IMR-90 (cell line): ENCODE results near the gene PTHLH. TPM values are rescaled to one million over a fixed set of nuclear protein-coding genes. Genes with fewer than 3 reads are reported as not detected.

Source experiments
- ATAC-seq: fragments of 200-7000 bp; cut with Tn5 transposase; 2 replicates; pipeline ENCODE4 v1.9.1; 2020; ENCODE audit warnings: low read depth, mild to moderate bottlenecking, moderate library complexity
- BruUV-seq: library from RNA; stranded (reverse); fragments of 400-500 nt; replicated peaks from 2 replicates; lab custom pipeline; 2021; lab: Mats Ljungman, UMichigan
- CTCF ChIA-PET: fragments of 300-600 bp; formaldehyde crosslinking; extraction: SDS; loops from one replicate; lab custom pipeline; 2021; ENCODE audit warnings: antibody characterized with exemption; lab: Yijun Ruan, JAX
- POLR2A ChIA-PET: fragments of 300-600 bp; sonication (Branson Sonifier 250); formaldehyde crosslinking; loops from one replicate; lab custom pipeline; 2022; ENCODE audit warnings: antibody characterized with exemption; ENCODE audit not compliant: unreplicated experiment; lab: Charles Lee
- DNase-seq: peaks from one replicate; pipeline ENCODE4 v3.0.0; 2013
- H2AFZ ChIP-seq: replicated peaks from 2 replicates; pipeline ENCODE3; 2013; ENCODE audit warnings: low read length, mild to moderate bottlenecking; ENCODE audit not compliant: poor library complexity
- H2AK5ac ChIP-seq: 2 replicates; pipeline ENCODE4 v1.6.1; 2013; ENCODE audit warnings: low read depth, low read length, inconsistent platforms
- H2AK9ac ChIP-seq: replicated peaks from 2 replicates; pipeline ENCODE3; 2013; ENCODE audit warnings: mild to moderate bottlenecking, low read depth, low read length, moderate library complexity; ENCODE audit not compliant: poor library complexity
- H2BK120ac ChIP-seq: 2 replicates; pipeline ENCODE4 v1.6.1; 2013; ENCODE audit warnings: low read depth, low read length, inconsistent platforms
- H2BK15ac ChIP-seq: 3 replicates; pipeline ENCODE4 v1.6.1; 2013; ENCODE audit warnings: low read depth, low read length, inconsistent platforms
- H2BK20ac ChIP-seq: 2 replicates; pipeline ENCODE4 v1.6.1; 2013; ENCODE audit warnings: low read depth, mild to moderate bottlenecking, inconsistent platforms, low read length, moderate library complexity
- H2BK5ac ChIP-seq: 2 replicates; pipeline ENCODE4 v1.6.1; 2013; ENCODE audit warnings: mild to moderate bottlenecking, low read depth, low read length, inconsistent platforms; ENCODE audit not compliant: poor library complexity, severe bottlenecking
- H3K14ac ChIP-seq: replicated peaks from 2 replicates; pipeline ENCODE4 v1.6.1; 2013; ENCODE audit warnings: low read depth, low read length, inconsistent platforms
- H3K18ac ChIP-seq: 2 replicates; pipeline ENCODE4 v1.6.1; 2013; ENCODE audit warnings: low read depth, low read length, control low read depth
- H3K23ac ChIP-seq: 2 replicates; pipeline ENCODE4 v1.6.1; 2013; ENCODE audit warnings: low read depth, low read length, inconsistent platforms
- H3K27ac ChIP-seq: 2 replicates; pipeline ENCODE4 v1.5.1; 2013; ENCODE audit warnings: mild to moderate bottlenecking, control low read depth, low read length; ENCODE audit not compliant: insufficient read depth
- H3K27me3 ChIP-seq: 2 replicates; pipeline ENCODE4 v1.6.1; 2013; ENCODE audit warnings: low read length; ENCODE audit not compliant: control insufficient read depth, insufficient read depth
- H3K36me3 ChIP-seq: 2 replicates; pipeline ENCODE4 v1.6.1; 2013; ENCODE audit warnings: low read length, mixed read lengths; ENCODE audit not compliant: control insufficient read depth, insufficient read depth
- H3K4ac ChIP-seq: 2 replicates; pipeline ENCODE4 v1.6.1; 2013; ENCODE audit warnings: low read depth, low read length, inconsistent platforms
- H3K4me1 ChIP-seq: 2 replicates; pipeline ENCODE4 v1.6.1; 2013; ENCODE audit warnings: low read length, mixed read lengths; ENCODE audit not compliant: control insufficient read depth, insufficient read depth
- H3K4me2 ChIP-seq: 2 replicates; pipeline ENCODE4 v1.6.1; 2013; ENCODE audit warnings: low read depth, mild to moderate bottlenecking, control low read depth, low read length, moderate library complexity
- H3K4me3 ChIP-seq: 2 replicates; pipeline ENCODE4 v1.5.1; 2013; ENCODE audit warnings: low read depth, mild to moderate bottlenecking, control low read depth, low read length, moderate library complexity; ENCODE audit not compliant: insufficient read depth
- H3K56ac ChIP-seq: 2 replicates; pipeline ENCODE4 v1.6.1; 2013; ENCODE audit warnings: low read length, inconsistent platforms; ENCODE audit not compliant: insufficient read depth; ENCODE audit errors: extremely low read depth
- H3K79me1 ChIP-seq, 2 experiments: 2 replicates each; pipeline ENCODE4 v1.6.1; 2013; ENCODE audit warnings: low read length in 2 of 2, inconsistent platforms in 1 of 2, low read depth in 1 of 2
- H3K9ac ChIP-seq: 2 replicates; pipeline ENCODE4 v1.6.1; 2013; ENCODE audit warnings: low read depth, low read length, control low read depth
- H3K9me1 ChIP-seq: 2 replicates; pipeline ENCODE4 v1.6.1; 2013; ENCODE audit warnings: low read length, inconsistent platforms; ENCODE audit not compliant: insufficient read depth
- H3K9me3 ChIP-seq: 2 replicates; pipeline ENCODE4 v1.6.1; 2013; ENCODE audit warnings: low read length; ENCODE audit not compliant: control insufficient read depth, insufficient read depth
- H4K20me1 ChIP-seq: 2 replicates; pipeline ENCODE4 v1.6.1; 2013; ENCODE audit warnings: low read length, inconsistent platforms; ENCODE audit not compliant: insufficient read depth
- H4K5ac ChIP-seq: 2 replicates; pipeline ENCODE4 v1.6.1; 2013; ENCODE audit warnings: mild to moderate bottlenecking, low read depth, low read length, control low read depth
- H4K8ac ChIP-seq, 2 experiments: 2 replicates each; pipeline ENCODE4 v1.6.1; 2013; ENCODE audit warnings: low read depth in 2 of 2, low read length in 2 of 2, control low read depth in 1 of 2, inconsistent platforms in 1 of 2
- H4K91ac ChIP-seq: 2 replicates; pipeline ENCODE4 v1.6.1; 2013; ENCODE audit warnings: low read depth, low read length, inconsistent platforms; ENCODE audit not compliant: insufficient read depth
- CHD1 ChIP-seq: IDR thresholded peaks from 2 replicates; pipeline ENCODE4 v1.6.1; 2012; ENCODE audit warnings: low read depth, low read length, improper control_type of control experiment
- MXI1 ChIP-seq: IDR thresholded peaks from 2 replicates; pipeline ENCODE4 v1.6.1; 2012; ENCODE audit warnings: low read depth, mild to moderate bottlenecking, low read length, moderate library complexity, borderline replicate concordance
- POLR2A ChIP-seq: IDR thresholded peaks from 2 replicates; pipeline ENCODE4 v1.6.1; 2012; ENCODE audit warnings: mild to moderate bottlenecking, low read depth, low read length
- RAD21 ChIP-seq: IDR thresholded peaks from 2 replicates; pipeline ENCODE4 v1.6.1; 2012; ENCODE audit warnings: low read length, improper control_type of control experiment
- RCOR1 ChIP-seq: IDR thresholded peaks from 2 replicates; pipeline ENCODE4 v1.6.1; 2012; ENCODE audit warnings: mild to moderate bottlenecking, low read length, improper control_type of control experiment; ENCODE audit not compliant: insufficient replicate concordance
- RFX5 ChIP-seq: IDR thresholded peaks from 2 replicates; pipeline ENCODE4 v1.8.0; 2012; ENCODE audit warnings: low read depth, mild to moderate bottlenecking, low read length, moderate library complexity
- WGBS, 2 experiments: methylation state at CpG; one replicate each; pipeline versions ENCODE4 v1.1.5 to v1.1.7; 2013; ENCODE audit warnings: missing lambda C conversion rate in 2 of 2; ENCODE audit not compliant: insufficient read length in 1 of 2; ENCODE audit errors: extremely low coverage in 2 of 2; 5-methylcytosine and 5-hydroxymethylcytosine counted together
- dilution Hi-C: fragments of 300-500 bp; cut with HindIII; formaldehyde crosslinking; loops from one replicate; pipeline ENCODE4 v1.14.3; 2018; ENCODE audit warnings: low sequenced_read_pairs; ENCODE audit not compliant: unreplicated experiment
- in situ Hi-C: fragments of 300-500 bp; cut with MboI; formaldehyde crosslinking; loops from 3 replicates; pipeline ENCODE4 v1.14.3; 2019; ENCODE audit warnings: low sequenced_read_pairs, inconsistent platforms, mixed read lengths
- intact Hi-C: fragments of 100-400 bp; cut with micrococcal nuclease; formaldehyde crosslinking; loops from 2 replicates; pipeline ENCODE4 v1.10.0; 2022
- polyA plus RNA-seq, 3 experiments: library from polyadenylated mRNA; depleted of rRNA; stranded (reverse); fragments of >200 nt; gene quantifications; 2 replicates each; pipeline ENCODE4 v1.2.3, GENCODE V29; 2012; ENCODE audit warnings: low replicate concordance in 1 of 3
- total RNA-seq: library from RNA; depleted of rRNA; stranded (reverse); fragments of >200 nt; gene quantifications from 2 replicates; pipeline ENCODE4 v1.2.3, GENCODE V29; 2012
- TF ChIP-seq, protein P1 (sequence below): conservative IDR thresholded peaks from 2 replicates; pipeline ENCODE4 v1.5.1; 2012; ENCODE audit warnings: mild to moderate bottlenecking, low read depth, low read length, improper control_type of control experiment
- TF ChIP-seq, protein P2 (sequence below): fragments of 150-350 bp; IDR thresholded peaks from 2 replicates; pipeline ENCODE4 v1.6.1; 2017; ENCODE audit warnings: mild to moderate bottlenecking, antibody characterized with exemption, low read length, low read depth

The PTHLH gene
- total and polyA plus RNA-seq, 2 of the 4 experiments (the other 2 are of a cell fraction) = 0.36 to 1.3 TPM

DNA sequence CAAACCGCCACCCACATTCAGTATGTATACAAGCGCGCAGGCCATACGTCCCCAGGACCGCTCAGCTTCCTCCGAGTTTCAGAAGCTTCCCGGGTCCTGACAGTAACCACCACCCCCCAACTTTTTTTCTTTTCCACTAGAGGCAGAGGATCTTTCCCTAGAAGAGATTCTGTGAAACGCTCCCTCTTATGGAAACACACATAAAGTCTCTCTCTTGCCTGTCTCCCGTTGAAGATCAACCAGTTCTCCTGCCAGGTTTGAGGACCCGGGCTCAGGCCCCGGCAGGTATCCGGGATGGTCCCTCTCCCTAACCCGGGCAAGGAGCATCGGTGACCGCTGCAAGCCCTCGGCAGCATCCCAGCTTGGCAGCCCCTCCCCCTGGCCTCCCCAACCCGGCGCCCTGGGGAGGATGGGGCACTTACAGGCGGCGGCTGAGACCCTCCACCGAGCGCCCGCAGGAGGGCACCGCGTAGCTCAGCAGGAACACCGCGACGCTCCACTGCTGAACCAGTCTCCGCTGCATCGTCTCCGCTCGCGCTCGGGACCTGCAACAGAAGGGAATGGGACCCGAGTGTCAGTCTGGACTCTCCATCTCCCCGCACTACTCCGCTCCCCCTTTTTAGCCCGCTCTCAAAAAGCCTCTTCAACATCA lies 3.4 kb downstream of the PTHLH start:
- Histone ChIP-seq H3K4me1 (peaks cover 2% of the 10 kb centered on the region), H3K27ac (peak overlapping the region; percentile 8; the same call in 1 of the 2 replicates), H2AK5ac (no peak overlapping the region), H3K9me1 (peaks cover 3% of the 10 kb centered on the region; the same call in 1 of the 2 replicates), H3K36me3 (no peaks in the 10 kb centered on the region), H4K20me1 (no peaks in the 10 kb centered on the region), H3K4me3 (peak overlapping the region; percentile 54), H3K9ac (peak overlapping the region; percentile 65), H4K91ac (no peak overlapping the region), H3K14ac (no peak overlapping the region), H3K27me3 (no peaks in the 10 kb centered on the region), H3K79me1 (no peaks in the 10 kb centered on the region), H2AK9ac (no peak overlapping the region), H2BK120ac (0 out of 2 replicates have a peak overlapping the region, but pooled peaks have one; percentile 26), H2BK5ac (no peak overlapping the region), H4K5ac (no peak overlapping the region), H2BK20ac (no peak overlapping the region), H3K4me2 (peak overlapping the region; percentile 92), H3K18ac (no peak overlapping the region), H2AFZ (peak overlapping the region; percentile 81), H3K4ac (no peak overlapping the region), H2BK15ac (0 out of 3 replicates have a peak overlapping the region, but pooled peaks have one; percentile 14), H3K23ac (peak overlapping the region; percentile 67), H3K56ac (no peak overlapping the region), H3K9me3 (no peaks in the 10 kb centered on the region), H4K8ac (peak overlapping the region in 1 of 2 experiments; percentile 27; a peak in 1 of 4 replicates)
- TF ChIP-seq, protein P1, sequence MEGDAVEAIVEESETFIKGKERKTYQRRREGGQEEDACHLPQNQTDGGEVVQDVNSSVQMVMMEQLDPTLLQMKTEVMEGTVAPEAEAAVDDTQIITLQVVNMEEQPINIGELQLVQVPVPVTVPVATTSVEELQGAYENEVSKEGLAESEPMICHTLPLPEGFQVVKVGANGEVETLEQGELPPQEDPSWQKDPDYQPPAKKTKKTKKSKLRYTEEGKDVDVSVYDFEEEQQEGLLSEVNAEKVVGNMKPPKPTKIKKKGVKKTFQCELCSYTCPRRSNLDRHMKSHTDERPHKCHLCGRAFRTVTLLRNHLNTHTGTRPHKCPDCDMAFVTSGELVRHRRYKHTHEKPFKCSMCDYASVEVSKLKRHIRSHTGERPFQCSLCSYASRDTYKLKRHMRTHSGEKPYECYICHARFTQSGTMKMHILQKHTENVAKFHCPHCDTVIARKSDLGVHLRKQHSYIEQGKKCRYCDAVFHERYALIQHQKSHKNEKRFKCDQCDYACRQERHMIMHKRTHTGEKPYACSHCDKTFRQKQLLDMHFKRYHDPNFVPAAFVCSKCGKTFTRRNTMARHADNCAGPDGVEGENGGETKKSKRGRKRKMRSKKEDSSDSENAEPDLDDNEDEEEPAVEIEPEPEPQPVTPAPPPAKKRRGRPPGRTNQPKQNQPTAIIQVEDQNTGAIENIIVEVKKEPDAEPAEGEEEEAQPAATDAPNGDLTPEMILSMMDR = 0 out of 2 replicates have a peak, but pooled peaks have one; percentile 23
- TF ChIP-seq RFX5 (no peak), CHD1 (no peak), POLR2A (peak; percentile 12; the same call in 1 of the 2 replicates), RAD21 (0 out of 2 replicates have a peak, but pooled peaks have one; percentile 3), MXI1 (no peak), RCOR1 (no peak)
- TF ChIP-seq, protein P2, sequence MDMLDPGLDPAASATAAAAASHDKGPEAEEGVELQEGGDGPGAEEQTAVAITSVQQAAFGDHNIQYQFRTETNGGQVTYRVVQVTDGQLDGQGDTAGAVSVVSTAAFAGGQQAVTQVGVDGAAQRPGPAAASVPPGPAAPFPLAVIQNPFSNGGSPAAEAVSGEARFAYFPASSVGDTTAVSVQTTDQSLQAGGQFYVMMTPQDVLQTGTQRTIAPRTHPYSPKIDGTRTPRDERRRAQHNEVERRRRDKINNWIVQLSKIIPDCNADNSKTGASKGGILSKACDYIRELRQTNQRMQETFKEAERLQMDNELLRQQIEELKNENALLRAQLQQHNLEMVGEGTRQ = no peak
- CTCF ChIA-PET = interaction anchor here (0.9 kb wide), 1 partner anchor 236 kb away, joined by 3 read pairs; no protein-coding TSS in a partner anchor
- no TSS peak for BruUV-seq
- intact Hi-C loops = loop anchor here (1.0 to 10.0 kb wide), 4 partner anchors 203 to 1026 kb away; partner anchors contain the start of gene CCDC91
- peak; percentile 11 for ATAC-seq
- dilution Hi-C loops = no loop called here
- in situ Hi-C loops = loop anchor here (10.0 kb wide), 1 partner anchor 206 kb away; no protein-coding TSS in a partner anchor
- 0% methylated on average over 7 of the region's 38 CpGs; no CpG with 5 or more reads in 1 of the 2 experiments for WGBS, 2 experiments
- POLR2A ChIA-PET = no interaction called here
- DNase-seq = peak; percentile 29
